NCI-H748 (cell line): Measurements from ENCODE around the gene PSMC6.

Experiments
- DNase-seq: peaks from one replicate; lab custom pipeline; 2025; ENCODE audit not compliant: unreplicated experiment; lab: John Stamatoyannopoulos, UW

The PSMC6 gene

GRCh38 chr14:52706724-52707706 is at the start of gene PSMC6:
PSMC6 (plus strand) TSS chr14:52707200; CDS start chr14:52707220, 20 bp downstream.
- peak; percentile 91 for DNase-seq

- DNase-seq: no peak
Measured at GRCh38 chr14:52660325-52660724, 46.7 kb upstream of the PSMC6 start.

- DNase-seq: no peak
Measured at GRCh38 chr14:52660832-52661231, 46.2 kb upstream of the PSMC6 start.

- DNase-seq: no peak
Measured at GRCh38 chr14:52661314-52661713, 45.7 kb upstream of the PSMC6 start.

GRCh38 chr14:52663850-52664249 is 43.1 kb upstream of the PSMC6 start:
- peak; percentile 68 for DNase-seq

- DNase-seq: peak; percentile 1
Measured at GRCh38 chr14:52678591-52678990, 28.4 kb upstream of the PSMC6 start.

- no peak for DNase-seq
Measured at GRCh38 chr14:52683985-52684520, 22.9 kb upstream of the PSMC6 start.

- DNase-seq: no peak
Measured at GRCh38 chr14:52686176-52686575, 20.8 kb upstream of the PSMC6 start.

- peak; percentile 3 for DNase-seq
Measured at GRCh38 chr14:52690983-52691760, 15.8 kb upstream of the PSMC6 start.

- no peak for DNase-seq
Measured at GRCh38 chr14:52692248-52692962, 14.6 kb upstream of the PSMC6 start.

GRCh38 chr14:52693036-52693435 is 14.0 kb upstream of the PSMC6 start:
- DNase-seq: no peak

GRCh38 chr14:52693532-52693931 is 13.5 kb upstream of the PSMC6 start:
- DNase-seq: no peak

- peak; percentile 64 for DNase-seq
Measured at GRCh38 chr14:52694761-52695480, 12.1 kb upstream of the PSMC6 start.

- DNase-seq: peak; percentile 89
Measured at GRCh38 chr14:52695481-52696091, 11.4 kb upstream of the PSMC6 start, which contains the start of gene ERO1A. ERO1A (minus strand) TSS chr14:52695558; CDS start chr14:52695481, 77 bp downstream.

GRCh38 chr14:52700701-52701172 is 6.3 kb upstream of the PSMC6 start:
- peak; percentile 31 for DNase-seq

GRCh38 chr14:52701223-52701622 is 5.8 kb upstream of the PSMC6 start:
- no peak for DNase-seq

GRCh38 chr14:52703225-52703624 is 3.8 kb upstream of the PSMC6 start:
- DNase-seq: no peak

GRCh38 chr14:52703664-52704063 is 3.3 kb upstream of the PSMC6 start:
- no peak for DNase-seq

GRCh38 chr14:52706286-52706685 is 714 bp upstream of the PSMC6 start:
- no peak for DNase-seq

GRCh38 chr14:52711666-52712065 is 4.7 kb downstream of the PSMC6 start:
- no peak for DNase-seq
